ENCODE measurements around the gene CCDC61.

Gene CCDC61

GRCh38 chr19:46016426-46017094 lies 21.3 kb downstream of the CCDC61 start (continued):
- TF ChIP-seq TSHZ2 (CRISPR knock-in tag; IDR thresholded peaks at IDR 0.05) (no peak), OSR1 (CRISPR knock-in tag; IDR thresholded peaks at IDR 0.05) (no peak), ZNF565 (CRISPR knock-in tag; conservative IDR thresholded peaks at IDR 0.05; ENCODE audit: low read depth) (no peak), TOX (CRISPR knock-in tag; IDR thresholded peaks at IDR 0.05; ENCODE audit: borderline replicate concordance) (no peak)

DNA sequence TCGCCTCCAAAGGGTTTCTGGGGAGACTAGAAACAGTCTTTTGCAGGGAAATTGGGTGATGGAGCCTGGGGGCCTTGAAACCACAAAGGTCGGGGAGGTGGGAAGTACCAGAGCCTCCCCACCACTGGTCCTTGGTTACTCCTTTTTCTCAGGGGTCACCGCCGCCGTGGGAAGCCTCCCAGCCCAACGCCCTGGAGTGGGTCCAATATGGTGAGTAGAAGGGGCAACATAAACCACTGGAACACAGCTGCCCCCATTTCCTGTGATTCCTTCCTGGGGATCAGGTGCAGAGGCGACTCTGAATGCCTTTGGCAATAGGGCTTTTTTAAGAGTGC lies 21.8 kb downstream of the CCDC61 start:
- no peak for TF ChIP-seq ESRRG (CRISPR knock-in tag; IDR thresholded peaks at IDR 0.05)
- TF ChIP-seq PPARA (CRISPR knock-in tag; IDR thresholded peaks at IDR 0.05; ENCODE audit: borderline replicate concordance): no peak
- TF ChIP-seq, protein P1, sequence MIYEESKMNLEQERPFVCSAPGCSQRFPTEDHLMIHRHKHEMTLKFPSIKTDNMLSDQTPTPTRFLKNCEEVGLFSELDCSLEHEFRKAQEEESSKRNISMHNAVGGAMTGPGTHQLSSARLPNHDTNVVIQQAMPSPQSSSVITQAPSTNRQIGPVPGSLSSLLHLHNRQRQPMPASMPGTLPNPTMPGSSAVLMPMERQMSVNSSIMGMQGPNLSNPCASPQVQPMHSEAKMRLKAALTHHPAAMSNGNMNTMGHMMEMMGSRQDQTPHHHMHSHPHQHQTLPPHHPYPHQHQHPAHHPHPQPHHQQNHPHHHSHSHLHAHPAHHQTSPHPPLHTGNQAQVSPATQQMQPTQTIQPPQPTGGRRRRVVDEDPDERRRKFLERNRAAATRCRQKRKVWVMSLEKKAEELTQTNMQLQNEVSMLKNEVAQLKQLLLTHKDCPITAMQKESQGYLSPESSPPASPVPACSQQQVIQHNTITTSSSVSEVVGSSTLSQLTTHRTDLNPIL (CRISPR knock-in tag; IDR thresholded peaks at IDR 0.05; ENCODE audit: low read depth): no peak
- TF ChIP-seq, protein P2, sequence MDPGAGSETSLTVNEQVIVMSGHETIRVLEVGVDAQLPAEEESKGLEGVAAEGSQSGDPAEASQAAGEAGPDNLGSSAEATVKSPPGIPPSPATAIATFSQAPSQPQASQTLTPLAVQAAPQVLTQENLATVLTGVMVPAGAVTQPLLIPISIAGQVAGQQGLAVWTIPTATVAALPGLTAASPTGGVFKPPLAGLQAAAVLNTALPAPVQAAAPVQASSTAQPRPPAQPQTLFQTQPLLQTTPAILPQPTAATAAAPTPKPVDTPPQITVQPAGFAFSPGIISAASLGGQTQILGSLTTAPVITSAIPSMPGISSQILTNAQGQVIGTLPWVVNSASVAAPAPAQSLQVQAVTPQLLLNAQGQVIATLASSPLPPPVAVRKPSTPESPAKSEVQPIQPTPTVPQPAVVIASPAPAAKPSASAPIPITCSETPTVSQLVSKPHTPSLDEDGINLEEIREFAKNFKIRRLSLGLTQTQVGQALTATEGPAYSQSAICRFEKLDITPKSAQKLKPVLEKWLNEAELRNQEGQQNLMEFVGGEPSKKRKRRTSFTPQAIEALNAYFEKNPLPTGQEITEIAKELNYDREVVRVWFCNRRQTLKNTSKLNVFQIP (CRISPR knock-in tag; IDR thresholded peaks at IDR 0.05; ENCODE audit: borderline replicate concordance, low read depth): no peak
- no peak for TF ChIP-seq ZC3H10 (CRISPR knock-in tag; IDR thresholded peaks at IDR 0.05)
- ATAC-seq: no peak

GRCh38 chr19:46017874-46018675 lies 22.8 kb downstream of the CCDC61 start:
- ATAC-seq: no peak
- TF ChIP-seq CSDC2 (CRISPR knock-in tag; IDR thresholded peaks at IDR 0.05) (no peak), OSR1 (CRISPR knock-in tag; IDR thresholded peaks at IDR 0.05) (no peak), RARB (CRISPR knock-in tag; IDR thresholded peaks at IDR 0.05) (no peak), CSRNP3 (CRISPR knock-in tag; IDR thresholded peaks at IDR 0.05) (no peak), GLIS3 (CRISPR knock-in tag; IDR thresholded peaks at IDR 0.05) (no peak), TOX (CRISPR knock-in tag; IDR thresholded peaks at IDR 0.05; ENCODE audit: borderline replicate concordance) (no peak), ISL1 (CRISPR knock-in tag; IDR thresholded peaks at IDR 0.05) (no peak), ZNF565 (CRISPR knock-in tag; conservative IDR thresholded peaks at IDR 0.05; ENCODE audit: low read depth) (no peak), BACH2 (CRISPR knock-in tag; IDR thresholded peaks at IDR 0.05; ENCODE audit: borderline replicate concordance) (no peak), ZC3H10 (CRISPR knock-in tag; IDR thresholded peaks at IDR 0.05) (no peak), ESRRG (CRISPR knock-in tag; IDR thresholded peaks at IDR 0.05) (no peak), PPARA (CRISPR knock-in tag; IDR thresholded peaks at IDR 0.05; ENCODE audit: borderline replicate concordance) (no peak), ZFP3 (CRISPR knock-in tag; IDR thresholded peaks at IDR 0.05) (no peak), ZFP30 (CRISPR knock-in tag; IDR thresholded peaks at IDR 0.05) (no peak), TSHZ2 (CRISPR knock-in tag; IDR thresholded peaks at IDR 0.05) (no peak)
- TF ChIP-seq, protein P2 (CRISPR knock-in tag; IDR thresholded peaks at IDR 0.05; ENCODE audit: borderline replicate concordance, low read depth): no peak
- TF ChIP-seq, protein P3, sequence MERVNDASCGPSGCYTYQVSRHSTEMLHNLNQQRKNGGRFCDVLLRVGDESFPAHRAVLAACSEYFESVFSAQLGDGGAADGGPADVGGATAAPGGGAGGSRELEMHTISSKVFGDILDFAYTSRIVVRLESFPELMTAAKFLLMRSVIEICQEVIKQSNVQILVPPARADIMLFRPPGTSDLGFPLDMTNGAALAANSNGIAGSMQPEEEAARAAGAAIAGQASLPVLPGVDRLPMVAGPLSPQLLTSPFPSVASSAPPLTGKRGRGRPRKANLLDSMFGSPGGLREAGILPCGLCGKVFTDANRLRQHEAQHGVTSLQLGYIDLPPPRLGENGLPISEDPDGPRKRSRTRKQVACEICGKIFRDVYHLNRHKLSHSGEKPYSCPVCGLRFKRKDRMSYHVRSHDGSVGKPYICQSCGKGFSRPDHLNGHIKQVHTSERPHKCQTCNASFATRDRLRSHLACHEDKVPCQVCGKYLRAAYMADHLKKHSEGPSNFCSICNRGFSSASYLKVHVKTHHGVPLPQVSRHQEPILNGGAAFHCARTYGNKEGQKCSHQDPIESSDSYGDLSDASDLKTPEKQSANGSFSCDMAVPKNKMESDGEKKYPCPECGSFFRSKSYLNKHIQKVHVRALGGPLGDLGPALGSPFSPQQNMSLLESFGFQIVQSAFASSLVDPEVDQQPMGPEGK (CRISPR knock-in tag; IDR thresholded peaks at IDR 0.05; ENCODE audit: borderline replicate concordance): no peak
- TF ChIP-seq, protein P1 (CRISPR knock-in tag; IDR thresholded peaks at IDR 0.05; ENCODE audit: low read depth): no peak
